Urinary bladder (tissue), 4 donors: ENCODE data around the gene PDE4D. TPM values are rescaled to one million over a fixed set of nuclear protein-coding genes. Genes with fewer than 3 reads are reported as not detected.

Source experiments
- DNase-seq: peaks from one replicate; pipeline ENCODE4 v3.0.0-alpha.2; 2015; ENCODE audit errors: extremely low spot score
- H3K27ac ChIP-seq: one replicate; pipeline ENCODE4 v1.5.1; 2013; ENCODE audit warnings: low read depth, mild to moderate bottlenecking, moderate library complexity
- H3K36me3 ChIP-seq: one replicate; pipeline ENCODE4 v1.6.1; 2013; ENCODE audit warnings: mild to moderate bottlenecking, moderate library complexity; ENCODE audit not compliant: insufficient read depth
- H3K4me1 ChIP-seq: one replicate; pipeline ENCODE4 v1.6.1; 2013; ENCODE audit warnings: mild to moderate bottlenecking, moderate library complexity; ENCODE audit not compliant: insufficient read depth
- H3K4me3 ChIP-seq: one replicate; pipeline ENCODE4 v1.5.1; 2013; ENCODE audit warnings: low read depth, low read length
- WGBS: extraction: QIAGEN DNeasy Blood & Tissue Kit; methylation state at CpG from one replicate; pipeline ENCODE4 v1.1.7; 2013; 5-methylcytosine and 5-hydroxymethylcytosine counted together
- polyA plus RNA-seq: library from polyadenylated mRNA; stranded (reverse); fragments of 200-250 nt; gene quantifications from one replicate; pipeline ENCODE4 v1.2.3, GENCODE V29; 2013
- total RNA-seq: library from RNA; depleted of rRNA; stranded (reverse); fragments of >200 nt; gene quantifications from one replicate; pipeline ENCODE4 v1.2.3, GENCODE V29; 2014
- donor health status: healthy with polysubstance abuse.
- donor health status: healthy.

PDE4D gene
- total and polyA plus RNA-seq, 2 donors, result 27.3 to 253 TPM

DNA sequence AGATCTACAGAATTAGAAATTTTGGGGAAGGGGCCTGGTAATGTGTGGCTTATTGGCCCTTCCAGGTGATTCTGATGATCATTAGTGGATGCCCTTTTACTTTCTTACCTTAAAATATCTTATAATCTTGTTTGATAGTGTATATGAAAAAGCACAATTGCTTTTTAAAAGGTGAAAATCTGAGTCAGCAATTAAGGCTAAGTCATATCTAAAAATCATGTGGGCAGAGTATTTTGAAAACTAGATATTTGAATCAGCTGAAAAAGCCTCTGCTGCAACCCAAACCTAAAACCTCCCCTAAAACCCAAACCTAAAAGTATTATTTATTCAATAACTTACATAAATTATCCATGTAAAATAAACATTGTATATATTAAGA is 359.8 kb downstream of the PDE4D start:
- no peak for DNase-seq
- Histone ChIP-seq H3K36me3 (no peaks in the 10 kb centered on the region), H3K27ac (no peak overlapping the region), H3K4me3 (no peak overlapping the region), H3K4me1 (no peaks in the 10 kb centered on the region)

DNA sequence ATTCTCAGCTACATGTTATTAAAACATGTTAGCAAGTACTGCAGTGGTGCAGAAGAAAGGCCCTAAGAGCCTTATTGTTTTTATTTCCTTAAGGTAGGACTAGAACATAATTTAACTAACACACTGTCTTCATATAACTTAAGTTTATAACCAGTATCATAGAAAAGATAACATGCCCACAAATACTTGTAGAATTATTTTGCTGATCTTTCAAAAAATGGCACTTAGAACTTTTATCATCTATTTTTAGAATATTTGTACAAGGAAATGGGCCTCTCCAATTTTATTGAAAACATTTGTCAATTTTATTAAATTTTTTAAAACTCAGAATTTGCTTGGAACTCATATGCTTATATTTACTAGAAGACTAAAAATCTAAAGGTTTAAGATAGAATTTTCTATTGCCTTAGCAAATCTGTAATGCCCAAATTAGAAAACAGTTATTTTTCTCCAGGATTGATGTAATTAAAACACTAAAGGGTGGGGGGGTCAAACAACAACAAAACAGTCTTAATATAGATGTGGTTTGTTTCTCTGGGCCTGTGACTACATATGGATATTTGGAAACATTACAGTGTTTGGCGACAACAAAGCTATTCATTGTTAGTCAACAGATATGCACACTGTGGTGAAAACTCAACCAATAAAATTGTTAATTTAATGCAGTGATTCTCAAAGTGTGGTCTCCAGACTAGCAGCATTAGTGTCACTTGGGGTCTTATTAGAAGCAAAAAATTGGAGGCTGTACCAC is 360.4 kb downstream of the PDE4D start:
- no peak for DNase-seq
- Histone ChIP-seq H3K27ac (no peak overlapping the region), H3K36me3 (no peaks in the 10 kb centered on the region), H3K4me1 (no peaks in the 10 kb centered on the region), H3K4me3 (no peak overlapping the region)
- WGBS, result 95% methylated on average over 1 of the region's 1 CpG

DNA sequence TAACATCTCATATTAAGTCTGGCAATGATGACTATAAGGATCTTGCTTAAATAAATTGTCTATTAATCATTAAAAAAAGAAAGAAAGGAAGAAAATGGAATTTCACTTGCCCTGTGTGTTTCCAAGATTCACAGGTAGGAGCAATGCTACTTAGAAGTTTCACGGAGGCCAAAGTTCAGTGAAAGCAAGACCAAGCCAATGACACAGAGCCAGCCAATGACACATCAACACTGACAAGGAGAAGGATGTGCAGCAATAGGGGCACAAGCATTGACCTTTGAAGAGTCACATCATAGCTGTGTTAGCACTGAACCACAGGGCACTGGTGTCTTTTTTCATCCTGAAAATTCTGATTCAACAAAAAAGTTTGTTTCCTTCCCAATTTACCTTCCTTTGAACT is 364.3 kb downstream of the PDE4D start:
- Histone ChIP-seq H3K36me3 (no peaks in the 10 kb centered on the region), H3K4me1 (no peaks in the 10 kb centered on the region), H3K4me3 (no peak overlapping the region), H3K27ac (no peak overlapping the region)
- DNase-seq, result no peak
- WGBS, result 99% methylated on average over 1 of the region's 1 CpG

DNA sequence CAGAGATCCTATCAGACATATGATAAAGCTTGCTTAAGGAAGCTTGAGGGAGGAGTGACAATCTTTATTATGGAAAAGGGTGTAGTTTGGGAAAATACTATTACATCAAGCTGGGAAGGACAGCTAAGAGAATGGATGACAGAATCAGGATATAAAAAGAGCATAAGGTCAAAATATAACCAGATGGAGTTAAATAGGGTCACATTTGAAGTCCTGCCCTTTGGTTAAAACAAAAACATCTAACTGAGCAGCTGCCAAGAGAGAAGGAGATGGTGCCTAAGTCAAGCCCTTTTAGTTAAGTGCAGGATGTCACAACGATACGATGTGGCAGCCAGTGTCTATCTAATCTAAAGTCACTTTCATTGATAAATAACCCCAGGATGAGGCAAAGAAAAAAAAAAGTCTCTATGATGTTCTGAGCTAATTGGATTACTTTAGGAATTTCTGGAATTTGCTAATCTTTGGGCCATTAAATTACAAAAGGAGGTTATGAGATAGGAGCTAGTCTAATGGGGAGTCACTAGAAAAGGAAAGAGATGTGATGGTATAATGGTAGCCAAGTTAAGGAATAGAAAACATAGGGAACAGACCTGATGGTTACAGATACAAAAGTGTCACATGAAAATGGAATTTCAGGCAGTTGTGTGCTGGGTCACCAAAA is 365.2 kb downstream of the PDE4D start:
- WGBS, result 40% methylated on average over 2 of the region's 2 CpGs

DNA sequence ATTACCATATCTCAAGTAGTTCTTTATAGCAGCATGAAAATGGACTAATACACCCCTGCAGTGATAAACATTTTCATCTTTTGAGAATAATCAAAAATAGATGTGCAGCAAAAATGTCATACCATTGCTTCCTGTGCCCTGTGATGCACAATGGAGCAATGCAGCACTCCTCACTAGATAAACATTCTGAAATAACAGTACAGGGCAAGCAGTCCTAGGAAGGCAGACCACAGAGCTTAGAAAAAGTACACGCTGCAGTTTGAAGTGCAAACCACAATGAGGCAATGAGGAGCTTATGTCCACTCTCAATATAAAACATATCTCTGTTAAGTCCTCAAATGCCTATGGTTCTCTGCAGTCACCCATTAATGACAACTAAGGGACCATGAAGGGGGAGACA is 367.6 kb downstream of the PDE4D start:
- DNase-seq, result no peak

More for the DNA sequence above, 365.2 kb downstream of the PDE4D start:
- no peaks in the 10 kb centered on the region for H3K36me3 ChIP-seq
- no peak for DNase-seq
- no peak overlapping the region for H3K4me3 ChIP-seq
- no peak overlapping the region for H3K27ac ChIP-seq
- no peaks in the 10 kb centered on the region for H3K4me1 ChIP-seq

DNA sequence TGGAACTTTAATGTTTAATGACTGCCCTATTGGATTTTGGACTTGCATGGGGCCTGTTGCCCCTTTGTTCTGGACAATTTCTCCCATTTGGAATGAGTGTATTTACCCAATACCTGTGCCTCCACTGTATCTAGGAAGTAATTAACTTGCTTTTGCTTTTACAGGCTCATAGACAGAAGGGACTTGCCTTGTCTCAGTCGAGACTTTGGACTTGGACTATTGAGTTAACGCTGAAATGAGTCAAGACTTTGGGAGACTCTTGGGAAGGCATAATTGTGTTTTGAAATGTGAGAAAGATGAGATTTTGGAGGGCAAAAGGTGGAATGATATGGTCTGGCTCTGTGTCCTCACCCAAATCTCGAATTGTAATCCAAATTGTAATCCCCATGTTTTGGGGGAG is 368.2 kb downstream of the PDE4D start:
- 94% methylated on average over 3 of the region's 3 CpGs for WGBS

More for the DNA sequence above, 367.6 kb downstream of the PDE4D start:
- no peak overlapping the region for H3K27ac ChIP-seq
- WGBS, result 85% methylated on average over 1 of the region's 1 CpG
- no peak overlapping the region for H3K4me3 ChIP-seq
- no peaks in the 10 kb centered on the region for H3K36me3 ChIP-seq
- H3K4me1 ChIP-seq, result no peaks in the 10 kb centered on the region

DNA sequence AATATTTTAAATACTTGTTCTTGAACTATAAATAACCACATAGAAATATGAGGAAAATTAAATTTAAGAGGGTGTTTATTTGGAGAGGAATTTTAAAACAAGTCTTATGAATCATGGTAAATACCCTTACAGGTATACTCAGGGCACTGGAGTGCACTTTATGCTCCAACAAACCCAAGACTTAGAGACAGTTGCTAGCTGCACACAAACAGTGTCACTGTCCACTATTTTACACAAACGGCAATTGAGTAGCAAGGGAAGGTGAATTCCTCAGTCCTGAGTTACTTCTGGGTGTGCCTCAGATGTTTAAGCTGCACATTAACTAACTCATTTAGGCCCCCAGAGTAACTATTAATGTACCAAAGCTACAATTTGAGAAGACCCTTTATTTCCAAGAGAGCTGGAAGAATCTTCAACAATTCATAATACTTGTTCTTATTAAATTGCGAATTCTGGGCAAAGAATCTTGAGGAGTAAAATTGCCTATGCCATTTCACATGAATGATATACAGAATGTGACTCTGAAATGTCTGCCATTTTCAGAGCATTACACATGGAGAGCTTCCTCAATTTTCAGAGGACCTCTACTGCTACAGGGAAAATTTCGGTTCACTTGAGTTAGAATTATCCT is 371.2 kb downstream of the PDE4D start:
- Histone ChIP-seq H3K36me3 (no peaks in the 10 kb centered on the region), H3K4me1 (no peaks in the 10 kb centered on the region), H3K27ac (no peak overlapping the region), H3K4me3 (no peak overlapping the region)
- WGBS, result 60% methylated on average over 3 of the region's 3 CpGs
- no peak for DNase-seq

More for the DNA sequence above, 368.2 kb downstream of the PDE4D start:
- H3K4me3 ChIP-seq, result no peak overlapping the region
- DNase-seq, result no peak
- no peaks in the 10 kb centered on the region for H3K4me1 ChIP-seq
- H3K36me3 ChIP-seq, result no peaks in the 10 kb centered on the region
- no peak overlapping the region for H3K27ac ChIP-seq

DNA sequence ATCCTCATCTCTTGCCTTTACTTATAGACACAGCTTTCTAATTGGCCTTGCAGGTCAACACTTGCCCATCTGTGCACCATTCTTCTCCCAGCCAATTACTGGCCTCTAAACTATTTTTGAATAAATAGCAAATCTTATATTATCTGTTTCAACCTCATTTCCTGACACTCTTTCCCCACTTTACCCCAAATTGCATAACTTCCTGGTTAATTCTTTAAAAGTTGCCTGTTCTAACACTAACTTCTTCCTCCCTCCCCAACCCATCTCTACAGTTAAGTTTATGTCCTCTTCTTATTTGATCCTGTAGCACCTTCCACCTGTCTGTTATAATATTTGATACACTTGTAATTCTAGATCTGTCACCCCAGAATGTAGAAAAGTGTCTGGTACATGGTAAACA is 372.1 kb downstream of the PDE4D start:
- Histone ChIP-seq H3K4me3 (no peak overlapping the region), H3K36me3 (no peaks in the 10 kb centered on the region), H3K4me1 (no peaks in the 10 kb centered on the region), H3K27ac (no peak overlapping the region)
- no peak for DNase-seq

DNA sequence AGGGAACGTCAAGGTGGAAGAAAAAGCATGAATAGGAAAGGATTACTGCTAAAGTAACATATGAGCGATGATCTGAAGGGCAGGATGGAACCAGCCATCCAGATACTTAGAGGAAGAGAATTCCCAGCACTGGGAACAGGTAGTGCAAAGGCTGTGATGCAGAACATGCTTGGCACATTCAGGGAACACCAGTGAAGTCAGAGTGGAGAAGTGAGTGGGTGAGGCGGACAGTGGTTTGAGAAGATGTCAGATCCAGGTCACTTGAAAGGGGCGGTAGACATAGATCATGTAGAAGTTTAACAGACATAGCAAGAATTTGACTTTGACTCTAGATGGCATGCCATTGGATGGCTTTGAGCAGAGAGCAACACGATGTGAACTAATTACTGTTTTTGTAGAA is 374.2 kb downstream of the PDE4D start:
- 95% methylated on average over 5 of the region's 5 CpGs for WGBS
- H3K36me3 ChIP-seq, result no peaks in the 10 kb centered on the region
- H3K4me1 ChIP-seq, result no peaks in the 10 kb centered on the region
- H3K4me3 ChIP-seq, result no peak overlapping the region
- H3K27ac ChIP-seq, result no peak overlapping the region
- DNase-seq, result no peak

DNA sequence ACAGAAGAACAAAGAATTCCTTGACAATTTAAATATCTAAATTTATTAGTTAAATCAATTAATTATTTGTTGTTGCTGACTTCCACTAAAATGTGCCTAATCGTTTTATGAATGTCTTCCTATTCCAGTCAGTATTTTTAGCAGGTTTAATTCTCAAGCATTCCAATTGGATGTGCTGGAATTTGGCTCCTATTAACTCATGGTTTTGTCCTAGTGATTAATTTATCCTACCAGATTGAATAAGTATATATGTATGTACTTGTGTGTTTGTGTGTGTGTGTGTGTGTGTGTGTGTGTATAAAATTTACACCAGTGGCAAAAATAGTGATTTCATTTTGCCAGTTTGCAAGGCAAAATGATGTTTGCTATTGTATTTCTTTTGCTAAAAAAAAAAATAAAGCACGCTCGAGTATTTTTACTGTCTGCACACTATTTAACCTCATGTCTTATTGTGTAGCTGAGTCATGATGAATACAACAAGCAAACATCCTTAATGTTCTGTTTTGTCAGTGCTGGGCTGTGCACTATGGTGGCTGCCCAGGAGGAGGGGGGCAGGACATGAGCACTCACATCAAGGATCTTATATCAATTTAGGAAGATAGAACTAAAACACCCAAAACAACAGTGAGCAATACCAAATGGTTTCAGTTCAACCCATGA is 375.5 kb downstream of the PDE4D start:
- Histone ChIP-seq H3K36me3 (no peaks in the 10 kb centered on the region), H3K27ac (no peak overlapping the region), H3K4me3 (no peak overlapping the region), H3K4me1 (no peaks in the 10 kb centered on the region)
- 35% methylated on average over 3 of the region's 3 CpGs for WGBS
- DNase-seq, result no peak

DNA sequence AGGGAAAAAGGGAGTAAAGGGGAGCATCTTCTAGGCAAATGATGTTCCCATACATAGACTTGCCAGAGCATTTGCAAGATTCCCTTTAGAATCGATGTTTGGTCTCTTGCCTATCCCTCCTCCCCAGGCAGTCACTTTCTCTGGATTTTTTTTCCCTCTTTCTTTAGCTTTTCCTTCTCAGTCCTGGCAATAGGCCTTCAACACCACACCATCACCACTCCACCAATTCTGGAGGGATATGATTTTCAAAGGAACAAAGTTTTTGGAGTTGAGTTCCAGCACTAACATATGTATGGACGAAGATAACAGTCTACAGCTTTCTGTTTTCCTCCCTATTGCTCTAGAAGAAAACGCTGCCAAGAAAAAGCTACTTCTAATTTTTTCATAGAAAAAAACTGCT is 377.4 kb downstream of the PDE4D start:
- no peaks in the 10 kb centered on the region for H3K36me3 ChIP-seq
- H3K4me1 ChIP-seq, result no peaks in the 10 kb centered on the region
- WGBS, result 93% methylated on average over 3 of the region's 3 CpGs
- no peak for DNase-seq
- no peak overlapping the region for H3K4me3 ChIP-seq
- no peak overlapping the region for H3K27ac ChIP-seq

DNA sequence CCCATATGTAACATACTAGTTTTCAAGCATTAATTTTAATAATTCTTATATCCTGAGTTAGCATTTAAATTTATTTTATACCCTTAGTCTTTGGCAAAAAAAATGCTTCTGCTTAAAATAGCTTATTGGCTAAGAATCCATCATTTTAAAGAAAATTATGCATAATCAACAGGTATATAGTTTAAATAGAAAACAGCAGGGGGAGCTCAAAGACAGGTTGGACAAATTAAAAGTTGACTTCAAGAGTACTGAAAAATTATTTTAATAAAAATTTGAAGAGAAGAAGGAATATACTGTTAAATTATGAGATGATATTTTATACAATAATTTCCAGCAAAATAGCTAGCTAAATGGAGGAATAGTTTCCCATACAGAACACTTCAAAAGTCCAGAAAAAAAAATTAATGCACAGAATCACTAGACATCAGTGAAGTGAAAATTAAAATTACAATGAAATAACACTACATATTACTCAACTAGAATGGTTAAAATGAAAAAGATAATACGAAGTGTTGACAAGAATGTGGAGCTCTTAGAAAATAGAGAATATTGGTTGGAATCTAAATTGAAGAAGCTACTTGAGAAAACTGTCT is 387.1 kb downstream of the PDE4D start:
- 83% methylated on average over 1 of the region's 1 CpG for whole genome bisulfite sequencing
- H3K36me3 ChIP-seq, result no peaks in the 10 kb centered on the region

DNA sequence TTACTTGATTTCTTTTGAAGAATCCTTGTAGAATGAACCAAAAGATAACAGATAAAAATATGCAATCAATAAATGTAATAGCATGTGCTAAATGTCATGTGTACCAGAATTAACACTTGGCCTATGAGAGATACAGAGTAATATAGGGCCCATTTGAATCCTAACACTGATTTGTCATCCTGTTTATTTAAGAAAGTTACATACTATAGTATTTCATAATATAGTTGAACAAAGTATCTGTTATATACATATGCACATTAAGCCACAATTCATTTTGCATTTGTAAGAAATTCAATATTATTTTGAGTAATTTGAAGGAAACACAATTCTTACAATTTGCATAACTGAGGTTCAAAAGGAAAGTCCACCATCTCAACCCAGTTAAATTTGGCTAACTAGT is 389.5 kb downstream of the PDE4D start:
- Histone ChIP-seq H3K36me3 (no peaks in the 10 kb centered on the region), H3K27ac (no peak overlapping the region), H3K4me3 (no peak overlapping the region), H3K4me1 (no peaks in the 10 kb centered on the region)
- no peak for DNase-seq

More for the DNA sequence above, 387.1 kb downstream of the PDE4D start:
- no peak overlapping the region for H3K27ac ChIP-seq
- no peak overlapping the region for H3K4me3 ChIP-seq
- DNase-seq, result no peak
- H3K4me1 ChIP-seq, result no peaks in the 10 kb centered on the region
